Gastrocnemius medialis (tissue), 4 donors: ENCODE results near the gene MYLK2. TPM values are rescaled to one million over a fixed set of nuclear protein-coding genes. Genes with fewer than 3 reads are reported as not detected.

Experiments used
- ATAC-seq, 2 donors: fragments of 150-250 bp; one replicate each; pipeline ENCODE4 v1.9.1; 2016
- DNase-seq, 2 donors: peaks; one replicate each; pipeline ENCODE4 v3.0.0-alpha.2; 2019
- H3K27ac ChIP-seq, 4 donors: fragments of 200-600 bp; sonication (generic); 1 replicate in 1 of 4; 2 replicates in 3 of 4; pipeline ENCODE4 v1.5.1; 2016 to 2018; ENCODE audit warnings: mild to moderate bottlenecking in 2 of 4, moderate library complexity in 1 of 4
- H3K27me3 ChIP-seq, 3 donors: fragments of 200-600 bp; sonication (generic) in 2 of 3; 1 replicate in 1 of 3; 2 replicates in 2 of 3; pipeline versions ENCODE4 v1.5.1 to v1.6.0; 2016 to 2019; ENCODE audit warnings: mild to moderate bottlenecking in 1 of 3, moderate library complexity in 1 of 3
- H3K36me3 ChIP-seq, 2 donors: fragments of 200-600 bp; sonication (generic) in 1 of 2; one replicate each; pipeline ENCODE4 v1.5.1; 2017 to 2018
- H3K4me1 ChIP-seq, 2 donors: fragments of 200-600 bp; sonication (generic) in 1 of 2; one replicate each; pipeline ENCODE4 v1.5.1; 2016 to 2017; ENCODE audit warnings: mild to moderate bottlenecking in 2 of 2
- H3K4me3 ChIP-seq, 4 donors: fragments of 200-600 bp; sonication (generic) in 3 of 4; 1 replicate in 1 of 4; 2 replicates in 3 of 4; pipeline ENCODE4 v1.5.1; 2016 to 2019; ENCODE audit warnings: mild to moderate bottlenecking in 2 of 4
- H3K9me3 ChIP-seq, 3 donors: fragments of 200-600 bp; sonication (generic) in 2 of 3; 1 replicate in 1 of 3; 2 replicates in 2 of 3; pipeline ENCODE4 v1.5.1; 2016 to 2019
- POLR2A ChIP-seq, 2 donors: fragments of 450-650 bp; IDR thresholded peaks; one replicate each; pipeline ENCODE4 v1.6.1; 2017; ENCODE audit warnings: antibody characterized with exemption in 2 of 2, mild to moderate bottlenecking in 2 of 2, moderate library complexity in 2 of 2
- in situ Hi-C, 4 donors: fragments of 200-750 bp; cut with MboI; loops; one replicate each; pipeline versions ENCODE4 v1.15.0 to v1.8.0; 2017; ENCODE audit warnings: low sequenced_read_pairs in 4 of 4
- intact Hi-C: fragments of 100-400 bp; cut with DNase I; formaldehyde crosslinking; loops from one replicate; pipeline ENCODE4 v1.15.1; 2023; ENCODE audit warnings: low total_unique reads
- total RNA-seq, 4 donors: library from RNA; depleted of rRNA; stranded (reverse); fragments of >200 nt; gene quantifications; one replicate each; pipeline versions ENCODE4 v1.1.0 to v1.2.3, GENCODE V29; 2016
- TF ChIP-seq, protein P1 (sequence below), 5 experiments: fragments of 450-650 bp in 3 of 5; fragments of 200-600 bp in 2 of 5; sonication (generic) in 2 of 5; IDR thresholded peaks in 4 of 5; conservative IDR thresholded peaks in 1 of 5; 1 replicate in 4 of 5; 2 replicates in 1 of 5; pipeline ENCODE4 v1.5.1; 2016 to 2019; ENCODE audit warnings: antibody characterized with exemption in 5 of 5, mild to moderate bottlenecking in 3 of 5, moderate library complexity in 3 of 5

Gene MYLK2
- total RNA-seq, 4 donors from 2014 or later, result 17.2 to 255 (median 88.4) TPM

DNA sequence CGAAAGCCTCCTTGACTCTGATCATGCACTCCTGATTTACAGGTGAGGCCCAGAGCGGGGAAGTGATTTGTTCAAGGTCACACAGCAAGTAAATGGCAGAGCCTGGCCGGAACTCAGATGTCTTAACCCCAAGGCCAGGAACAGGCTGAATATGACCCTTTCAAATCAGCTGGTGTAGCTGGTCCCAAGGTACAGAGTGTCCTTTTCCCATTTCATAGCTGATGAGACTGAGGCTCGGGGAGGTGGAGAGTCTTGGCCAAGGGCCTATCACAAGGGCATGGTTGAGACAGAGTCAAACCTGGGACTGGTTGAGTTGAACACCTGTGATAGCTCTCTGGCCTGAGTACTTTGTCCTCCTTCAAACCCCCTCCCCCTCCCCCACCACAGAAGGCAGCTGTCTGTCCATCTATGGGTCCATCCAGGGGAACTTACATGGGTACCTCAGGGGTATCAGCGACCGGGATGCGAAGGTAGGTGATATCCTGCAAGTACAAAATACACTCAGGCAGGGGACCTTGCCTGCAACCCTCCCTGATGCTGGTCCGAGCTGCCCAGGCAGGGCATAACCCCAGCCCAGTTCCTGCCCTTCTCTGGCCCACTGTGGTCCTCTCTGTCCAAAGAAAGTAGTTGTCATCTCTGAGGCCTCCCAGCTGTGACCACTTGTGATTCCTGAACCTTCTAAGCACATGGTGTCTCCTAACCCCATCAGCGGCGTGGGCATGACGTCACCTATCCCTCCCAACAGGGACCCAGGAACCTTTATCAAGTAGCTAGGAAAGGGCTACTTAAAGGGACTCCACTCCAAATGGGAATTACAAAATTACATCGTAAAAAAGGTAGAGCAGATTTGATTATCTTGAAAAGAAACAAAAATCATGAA, 45.6 kb downstream of the MYLK2 start:
- Histone ChIP-seq H3K27ac (no peak overlapping the region), H3K9me3 (no peaks in the 10 kb centered on the region), H3K36me3 (no peaks in the 10 kb centered on the region), H3K4me3 (no peak overlapping the region), H3K27me3 (peaks cover 22 to 34% (median 29%) of the 10 kb centered on the region in 3 donors), H3K4me1 (peaks cover 8 to 18% of the 10 kb centered on the region in 2 donors)
- ATAC-seq (no peak), DNase-seq (no peak)
- in situ Hi-C loops (no loop called here), intact Hi-C loops (no loop called here)
- TF ChIP-seq, protein P1, sequence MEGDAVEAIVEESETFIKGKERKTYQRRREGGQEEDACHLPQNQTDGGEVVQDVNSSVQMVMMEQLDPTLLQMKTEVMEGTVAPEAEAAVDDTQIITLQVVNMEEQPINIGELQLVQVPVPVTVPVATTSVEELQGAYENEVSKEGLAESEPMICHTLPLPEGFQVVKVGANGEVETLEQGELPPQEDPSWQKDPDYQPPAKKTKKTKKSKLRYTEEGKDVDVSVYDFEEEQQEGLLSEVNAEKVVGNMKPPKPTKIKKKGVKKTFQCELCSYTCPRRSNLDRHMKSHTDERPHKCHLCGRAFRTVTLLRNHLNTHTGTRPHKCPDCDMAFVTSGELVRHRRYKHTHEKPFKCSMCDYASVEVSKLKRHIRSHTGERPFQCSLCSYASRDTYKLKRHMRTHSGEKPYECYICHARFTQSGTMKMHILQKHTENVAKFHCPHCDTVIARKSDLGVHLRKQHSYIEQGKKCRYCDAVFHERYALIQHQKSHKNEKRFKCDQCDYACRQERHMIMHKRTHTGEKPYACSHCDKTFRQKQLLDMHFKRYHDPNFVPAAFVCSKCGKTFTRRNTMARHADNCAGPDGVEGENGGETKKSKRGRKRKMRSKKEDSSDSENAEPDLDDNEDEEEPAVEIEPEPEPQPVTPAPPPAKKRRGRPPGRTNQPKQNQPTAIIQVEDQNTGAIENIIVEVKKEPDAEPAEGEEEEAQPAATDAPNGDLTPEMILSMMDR (IDR thresholded peaks at IDR 0.05 in 4 of 5, conservative IDR thresholded peaks at IDR 0.05 in 1 of 5), result no peak
- TF ChIP-seq POLR2A (IDR thresholded peaks at IDR 0.05), result no peak

DNA sequence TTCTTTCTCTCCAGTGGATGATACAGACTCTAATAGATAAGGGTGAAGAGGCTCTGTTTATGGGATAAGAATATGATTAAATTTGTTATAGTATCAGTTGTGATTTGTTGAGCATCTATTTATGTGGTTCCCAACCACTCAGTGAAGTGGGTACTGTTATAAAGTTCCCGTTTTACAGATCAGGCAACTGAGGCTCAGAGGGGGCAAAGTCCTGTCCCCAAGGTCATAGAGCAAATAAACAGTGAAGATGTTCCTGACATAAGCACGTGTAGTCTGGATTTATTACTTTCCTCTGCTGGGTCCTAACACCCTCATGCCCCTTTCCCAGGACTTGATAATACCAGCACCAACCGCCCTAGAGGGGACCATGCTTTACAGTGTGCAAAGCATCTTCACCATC, 47.1 kb downstream of the MYLK2 start:
- intact Hi-C loops (no loop called here), in situ Hi-C loops (no loop called here)
- H3K9me3 ChIP-seq, result no peaks in the 10 kb centered on the region
- no peak overlapping the region for H3K4me3 ChIP-seq
- ATAC-seq (no peak), DNase-seq (no peak)
- no peak overlapping the region for H3K27ac ChIP-seq
- H3K4me1 ChIP-seq, result peaks cover 5 to 8% of the 10 kb centered on the region in 2 donors
- TF ChIP-seq, protein P1 (IDR thresholded peaks at IDR 0.05 in 4 of 5, conservative IDR thresholded peaks at IDR 0.05 in 1 of 5), result no peak
- TF ChIP-seq POLR2A (IDR thresholded peaks at IDR 0.05), result no peak
- peaks cover 23 to 29% (median 28%) of the 10 kb centered on the region in 3 donors for H3K27me3 ChIP-seq
- H3K36me3 ChIP-seq, result no peaks in the 10 kb centered on the region

DNA sequence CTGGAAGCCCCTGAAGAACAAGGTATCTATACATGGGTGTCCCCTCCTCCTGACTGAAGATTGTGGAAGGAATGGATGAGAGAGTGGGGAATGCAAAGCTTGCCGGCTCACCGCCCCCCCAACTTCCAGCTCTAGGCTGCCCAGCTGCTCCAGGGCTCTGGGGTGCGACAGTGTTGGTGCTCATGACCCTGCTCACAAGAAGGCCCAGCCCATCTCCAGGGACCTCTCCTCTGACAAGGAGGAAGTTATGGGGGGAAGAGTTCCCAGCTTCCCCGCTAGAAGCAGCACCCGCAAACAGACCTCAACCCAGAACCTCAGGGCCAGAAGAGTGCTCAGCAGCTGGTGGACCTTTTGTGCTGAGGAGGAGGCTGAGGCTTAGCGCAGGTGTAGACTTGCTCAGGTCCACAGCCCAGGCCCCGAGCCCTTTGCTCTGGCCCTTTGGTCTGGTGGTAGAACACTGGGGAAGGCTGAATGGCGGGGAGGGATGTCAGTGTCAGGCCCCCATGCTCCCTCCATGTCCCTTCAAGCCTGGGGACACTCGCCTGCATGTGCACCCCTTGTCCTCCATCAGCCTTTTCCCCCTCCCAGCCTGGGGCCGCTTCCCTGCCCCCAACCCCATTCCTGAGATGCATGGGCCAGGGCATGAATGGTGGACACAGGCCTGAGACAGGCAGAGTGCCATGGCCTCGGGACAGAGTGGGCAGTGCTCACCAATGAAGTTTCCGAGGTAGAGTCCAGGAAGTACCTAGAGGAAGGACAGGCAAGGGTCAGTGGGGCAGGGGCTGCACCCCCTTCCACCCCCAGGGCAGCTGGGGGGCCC, 49.9 kb downstream of the MYLK2 start:
- in situ Hi-C loops, result no loop called here

DNA sequence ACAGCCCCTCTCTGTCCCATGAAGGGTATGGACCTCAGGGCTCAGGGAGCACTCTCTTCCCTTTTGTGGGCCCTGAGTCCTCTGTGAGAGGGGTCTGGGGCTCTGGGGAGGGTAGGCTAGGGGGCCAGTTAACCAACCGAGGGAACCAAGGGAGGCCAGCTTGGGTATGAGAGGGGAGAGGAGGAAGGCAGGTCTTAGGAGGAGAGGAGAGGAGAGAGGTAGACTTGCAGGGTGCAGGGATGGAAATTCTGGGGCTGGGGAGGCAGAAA, 50.5 kb downstream of the MYLK2 start:
- intact Hi-C loops, result no loop called here
- Histone ChIP-seq H3K27me3 (peaks cover 22 to 29% (median 23%) of the 10 kb centered on the region in 3 donors), H3K4me1 (peaks cover 5 to 7% of the 10 kb centered on the region in 2 donors), H3K9me3 (no peaks in the 10 kb centered on the region), H3K36me3 (no peaks in the 10 kb centered on the region), H3K27ac (no peak overlapping the region), H3K4me3 (peak overlapping the region; percentile 49 to 69 (median 58))
- DNase-seq (no peak), ATAC-seq (no peak)
- in situ Hi-C loops, result no loop called here
- TF ChIP-seq, protein P1 (IDR thresholded peaks at IDR 0.05 in 4 of 5, conservative IDR thresholded peaks at IDR 0.05 in 1 of 5), result no peak
- no peak for TF ChIP-seq POLR2A (IDR thresholded peaks at IDR 0.05)

More for the DNA sequence above, 49.9 kb downstream of the MYLK2 start:
- no peak for ATAC-seq
- peaks cover 5 to 7% of the 10 kb centered on the region in 2 donors for H3K4me1 ChIP-seq
- no peak overlapping the region for H3K27ac ChIP-seq
- no peak for DNase-seq
- intact Hi-C loops, result no loop called here
- H3K36me3 ChIP-seq, result no peaks in the 10 kb centered on the region
- no peak for TF ChIP-seq POLR2A (IDR thresholded peaks at IDR 0.05)
- TF ChIP-seq, protein P1 (IDR thresholded peaks at IDR 0.05 in 4 of 5, conservative IDR thresholded peaks at IDR 0.05 in 1 of 5), result no peak
- peaks cover 22 to 29% (median 23%) of the 10 kb centered on the region in 3 donors for H3K27me3 ChIP-seq
- H3K9me3 ChIP-seq, result no peaks in the 10 kb centered on the region
- H3K4me3 ChIP-seq, result peak overlapping the region in 2 of 4 donors; percentile 52 to 69
